ENCODE data around the gene CRB2. TPM values are rescaled to one million over a fixed set of nuclear protein-coding genes. Genes with fewer than 3 reads are reported as not detected.

CRB2 gene
- total and polyA plus RNA-seq, 2 of the 13 experiments (the other 11 are each of a cell fraction or from before 2014, with no cell fraction given): 0.01 to 0.29 TPM

DNA sequence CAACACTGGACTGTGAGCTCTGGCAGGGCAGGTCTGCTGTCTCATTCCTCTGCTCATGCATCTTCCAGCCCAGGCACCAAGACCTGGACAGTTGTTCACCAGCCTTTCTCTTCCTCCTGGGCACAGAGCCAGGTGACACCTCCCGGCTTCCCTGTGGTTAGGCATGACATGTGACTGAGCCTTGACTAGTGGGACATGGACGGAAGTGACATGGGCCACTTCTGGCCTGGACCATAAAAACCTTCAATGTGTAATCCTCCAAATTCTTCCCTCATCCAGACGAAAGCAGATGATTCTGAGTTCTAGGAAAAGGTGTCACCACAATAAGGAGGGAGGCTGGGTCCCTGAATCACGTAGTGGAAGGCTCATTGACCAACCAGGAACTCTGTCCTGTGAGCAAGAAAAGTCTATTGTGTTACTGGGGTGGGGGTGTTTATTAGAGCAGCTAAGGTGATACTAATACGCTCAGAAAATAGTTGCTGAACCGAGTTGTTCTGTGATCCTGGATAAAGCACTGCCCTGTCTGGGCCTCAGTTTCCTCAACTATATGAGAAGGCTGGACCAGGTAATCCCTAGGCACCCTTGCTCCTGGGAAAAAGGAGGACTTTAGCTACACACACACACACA is 26.6 kb upstream of the CRB2 start (continued):
- TF ChIP-seq, protein P1, sequence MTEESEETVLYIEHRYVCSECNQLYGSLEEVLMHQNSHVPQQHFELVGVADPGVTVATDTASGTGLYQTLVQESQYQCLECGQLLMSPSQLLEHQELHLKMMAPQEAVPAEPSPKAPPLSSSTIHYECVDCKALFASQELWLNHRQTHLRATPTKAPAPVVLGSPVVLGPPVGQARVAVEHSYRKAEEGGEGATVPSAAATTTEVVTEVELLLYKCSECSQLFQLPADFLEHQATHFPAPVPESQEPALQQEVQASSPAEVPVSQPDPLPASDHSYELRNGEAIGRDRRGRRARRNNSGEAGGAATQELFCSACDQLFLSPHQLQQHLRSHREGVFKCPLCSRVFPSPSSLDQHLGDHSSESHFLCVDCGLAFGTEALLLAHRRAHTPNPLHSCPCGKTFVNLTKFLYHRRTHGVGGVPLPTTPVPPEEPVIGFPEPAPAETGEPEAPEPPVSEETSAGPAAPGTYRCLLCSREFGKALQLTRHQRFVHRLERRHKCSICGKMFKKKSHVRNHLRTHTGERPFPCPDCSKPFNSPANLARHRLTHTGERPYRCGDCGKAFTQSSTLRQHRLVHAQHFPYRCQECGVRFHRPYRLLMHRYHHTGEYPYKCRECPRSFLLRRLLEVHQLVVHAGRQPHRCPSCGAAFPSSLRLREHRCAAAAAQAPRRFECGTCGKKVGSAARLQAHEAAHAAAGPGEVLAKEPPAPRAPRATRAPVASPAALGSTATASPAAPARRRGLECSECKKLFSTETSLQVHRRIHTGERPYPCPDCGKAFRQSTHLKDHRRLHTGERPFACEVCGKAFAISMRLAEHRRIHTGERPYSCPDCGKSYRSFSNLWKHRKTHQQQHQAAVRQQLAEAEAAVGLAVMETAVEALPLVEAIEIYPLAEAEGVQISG (CRISPR knock-in tag; IDR thresholded peaks at IDR 0.05): 0 out of 2 replicates have a peak, but pooled peaks have one; percentile 30
- no peak for TF ChIP-seq GPN1 (CRISPR knock-in tag; IDR thresholded peaks at IDR 0.05; ENCODE audit: borderline replicate concordance)
- TF ChIP-seq, protein P2, sequence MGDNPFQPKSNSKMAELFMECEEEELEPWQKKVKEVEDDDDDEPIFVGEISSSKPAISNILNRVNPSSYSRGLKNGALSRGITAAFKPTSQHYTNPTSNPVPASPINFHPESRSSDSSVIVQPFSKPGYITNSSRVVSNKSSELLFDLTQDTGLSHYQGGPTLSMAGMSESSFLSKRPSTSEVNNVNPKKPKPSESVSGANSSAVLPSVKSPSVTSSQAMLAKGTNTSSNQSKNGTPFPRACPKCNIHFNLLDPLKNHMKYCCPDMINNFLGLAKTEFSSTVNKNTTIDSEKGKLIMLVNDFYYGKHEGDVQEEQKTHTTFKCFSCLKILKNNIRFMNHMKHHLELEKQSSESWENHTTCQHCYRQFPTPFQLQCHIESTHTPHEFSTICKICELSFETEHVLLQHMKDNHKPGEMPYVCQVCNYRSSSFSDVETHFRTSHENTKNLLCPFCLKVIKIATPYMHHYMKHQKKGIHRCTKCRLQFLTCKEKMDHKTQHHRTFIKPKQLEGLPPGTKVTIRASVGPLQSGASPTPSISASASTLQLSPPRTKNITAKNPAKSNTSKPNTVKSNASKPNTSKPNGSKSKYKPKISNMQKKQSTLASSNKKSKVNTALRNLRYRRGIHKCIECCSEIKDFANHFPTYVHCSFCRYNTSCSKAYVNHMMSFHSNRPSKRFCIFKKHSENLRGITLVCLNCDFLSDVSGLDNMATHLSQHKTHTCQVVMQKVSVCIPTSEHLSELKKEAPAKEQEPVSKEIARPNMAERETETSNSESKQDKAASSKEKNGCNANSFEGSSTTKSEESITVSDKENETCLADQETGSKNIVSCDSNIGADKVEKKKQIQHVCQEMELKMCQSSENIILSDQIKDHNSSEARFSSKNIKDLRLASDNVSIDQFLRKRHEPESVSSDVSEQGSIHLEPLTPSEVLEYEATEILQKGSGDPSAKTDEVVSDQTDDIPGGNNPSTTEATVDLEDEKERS (CRISPR knock-in tag; IDR thresholded peaks at IDR 0.05): no peak
- no peak for TF ChIP-seq ETV5 (CRISPR knock-in tag; IDR thresholded peaks at IDR 0.05; ENCODE audit: borderline replicate concordance)
- TF ChIP-seq, protein P3, sequence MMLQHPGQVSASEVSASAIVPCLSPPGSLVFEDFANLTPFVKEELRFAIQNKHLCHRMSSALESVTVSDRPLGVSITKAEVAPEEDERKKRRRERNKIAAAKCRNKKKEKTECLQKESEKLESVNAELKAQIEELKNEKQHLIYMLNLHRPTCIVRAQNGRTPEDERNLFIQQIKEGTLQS (CRISPR knock-in tag; IDR thresholded peaks at IDR 0.05): no peak
- no peak for TF ChIP-seq SRSF9 (IDR thresholded peaks at IDR 0.05; ENCODE audit: borderline replicate concordance, insufficient read depth, low read depth, low read length, poor library complexity, severe bottlenecking)
- TF ChIP-seq TSC22D2 (CRISPR knock-in tag; IDR thresholded peaks at IDR 0.05; ENCODE audit: borderline replicate concordance): no peak
- TF ChIP-seq GABPB1 (CRISPR knock-in tag; IDR thresholded peaks at IDR 0.05): peak; percentile 38; the same call in 1 of the 2 replicates
- TF ChIP-seq MYNN (CRISPR knock-in tag; IDR thresholded peaks at IDR 0.05; ENCODE audit: low read depth): no peak
- TF ChIP-seq MYC (CRISPR knock-in tag; IDR thresholded peaks at IDR 0.05; ENCODE audit: borderline replicate concordance): no peak
- no peak for TF ChIP-seq IRX3 (CRISPR knock-in tag; IDR thresholded peaks at IDR 0.05; ENCODE audit: borderline replicate concordance, low read depth)
- no peak for TF ChIP-seq SNAI1 (CRISPR knock-in tag; IDR thresholded peaks at IDR 0.05; ENCODE audit: borderline replicate concordance)
- TF ChIP-seq HOXD1 (CRISPR knock-in tag; IDR thresholded peaks at IDR 0.05): no peak
- no peak for TF ChIP-seq RFX5 (IDR thresholded peaks at IDR 0.05; ENCODE audit: low read depth, low read length)
- no peak for TF ChIP-seq ZSCAN5A (CRISPR knock-in tag; IDR thresholded peaks at IDR 0.05; ENCODE audit: borderline replicate concordance)
- TF ChIP-seq EHMT2 (IDR thresholded peaks at IDR 0.05; ENCODE audit: borderline replicate concordance, low read depth, low read length): no peak
- 0 out of 2 replicates have a peak, but pooled peaks have one; percentile 16 for TF ChIP-seq ELF3 (CRISPR knock-in tag; IDR thresholded peaks at IDR 0.05)
- TF ChIP-seq KDM5A (IDR thresholded peaks at IDR 0.05; ENCODE audit: borderline replicate concordance, low read length): no peak
- no peak for TF ChIP-seq CCAR2 (optimal IDR thresholded peaks at IDR 0.05; ENCODE audit: low read depth, low read length)
- TF ChIP-seq CEBPB (IDR thresholded peaks at IDR 0.05; ENCODE audit: borderline replicate concordance, low read depth, low read length): no peak
- no peak for TF ChIP-seq KLF16 (CRISPR knock-in tag; IDR thresholded peaks at IDR 0.05)
- peak; percentile 33; the same call in 1 of the 2 replicates for TF ChIP-seq SAP130 (CRISPR knock-in tag; IDR thresholded peaks at IDR 0.05; ENCODE audit: low read depth)
